ENCODE results near the gene TEX13D.

DNA sequence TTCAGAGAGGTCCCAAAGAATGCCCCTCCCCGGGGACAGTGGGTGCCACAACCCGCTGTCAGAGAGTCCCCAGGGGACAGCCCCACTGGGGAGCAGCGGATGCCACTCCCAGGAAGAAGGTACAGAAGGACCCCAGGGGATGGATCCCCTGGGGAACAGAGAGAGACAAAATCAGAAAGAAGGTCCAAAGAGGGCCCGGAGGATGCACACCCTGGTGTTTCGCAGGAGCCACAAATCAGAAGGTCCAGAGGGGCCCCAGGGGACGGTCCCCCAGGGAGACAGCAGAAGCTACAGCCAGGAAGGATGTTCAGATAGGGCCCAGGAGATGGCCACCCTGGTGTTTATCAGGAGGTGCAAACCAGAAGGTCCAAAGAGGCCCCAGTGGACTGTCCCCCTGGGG lies 1.4 kb downstream of the TEX13D start:
- TF ChIP-seq SP1 (IDR thresholded peaks at IDR 0.05) (no peak), NFRKB (IDR thresholded peaks at IDR 0.05) (no peak), BHLHE40 (IDR thresholded peaks at IDR 0.05; ENCODE audit: borderline replicate concordance) (no peak), L3MBTL2 (conservative IDR thresholded peaks at IDR 0.05) (no peak), ELF4 (IDR thresholded peaks at IDR 0.05) (no peak), FOXA1 (IDR thresholded peaks at IDR 0.05) (no peak), FOXM1 (IDR thresholded peaks at IDR 0.05; ENCODE audit: borderline replicate concordance) (no peak), HDGF (IDR thresholded peaks at IDR 0.05; ENCODE audit: borderline replicate concordance) (no peak), CTBP1 (IDR thresholded peaks at IDR 0.05; ENCODE audit: borderline replicate concordance) (no peak), SUZ12 (IDR thresholded peaks at IDR 0.05) (no peak)
- TF ChIP-seq, protein P1, sequence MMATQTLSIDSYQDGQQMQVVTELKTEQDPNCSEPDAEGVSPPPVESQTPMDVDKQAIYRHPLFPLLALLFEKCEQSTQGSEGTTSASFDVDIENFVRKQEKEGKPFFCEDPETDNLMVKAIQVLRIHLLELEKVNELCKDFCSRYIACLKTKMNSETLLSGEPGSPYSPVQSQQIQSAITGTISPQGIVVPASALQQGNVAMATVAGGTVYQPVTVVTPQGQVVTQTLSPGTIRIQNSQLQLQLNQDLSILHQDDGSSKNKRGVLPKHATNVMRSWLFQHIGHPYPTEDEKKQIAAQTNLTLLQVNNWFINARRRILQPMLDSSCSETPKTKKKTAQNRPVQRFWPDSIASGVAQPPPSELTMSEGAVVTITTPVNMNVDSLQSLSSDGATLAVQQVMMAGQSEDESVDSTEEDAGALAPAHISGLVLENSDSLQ (IDR thresholded peaks at IDR 0.05) = no peak

Measured in HEK293T (cell line).